Measurements from ENCODE around the gene CELF4. TPM values are rescaled to one million over a fixed set of nuclear protein-coding genes. Genes with fewer than 3 reads are reported as not detected.

Gene CELF4
- total RNA-seq, 1 donor from 2014 or later: not detected

GRCh38 chr18:37222354-37222998 is 343.1 kb downstream of the CELF4 start:
- TF ChIP-seq, protein P1, sequence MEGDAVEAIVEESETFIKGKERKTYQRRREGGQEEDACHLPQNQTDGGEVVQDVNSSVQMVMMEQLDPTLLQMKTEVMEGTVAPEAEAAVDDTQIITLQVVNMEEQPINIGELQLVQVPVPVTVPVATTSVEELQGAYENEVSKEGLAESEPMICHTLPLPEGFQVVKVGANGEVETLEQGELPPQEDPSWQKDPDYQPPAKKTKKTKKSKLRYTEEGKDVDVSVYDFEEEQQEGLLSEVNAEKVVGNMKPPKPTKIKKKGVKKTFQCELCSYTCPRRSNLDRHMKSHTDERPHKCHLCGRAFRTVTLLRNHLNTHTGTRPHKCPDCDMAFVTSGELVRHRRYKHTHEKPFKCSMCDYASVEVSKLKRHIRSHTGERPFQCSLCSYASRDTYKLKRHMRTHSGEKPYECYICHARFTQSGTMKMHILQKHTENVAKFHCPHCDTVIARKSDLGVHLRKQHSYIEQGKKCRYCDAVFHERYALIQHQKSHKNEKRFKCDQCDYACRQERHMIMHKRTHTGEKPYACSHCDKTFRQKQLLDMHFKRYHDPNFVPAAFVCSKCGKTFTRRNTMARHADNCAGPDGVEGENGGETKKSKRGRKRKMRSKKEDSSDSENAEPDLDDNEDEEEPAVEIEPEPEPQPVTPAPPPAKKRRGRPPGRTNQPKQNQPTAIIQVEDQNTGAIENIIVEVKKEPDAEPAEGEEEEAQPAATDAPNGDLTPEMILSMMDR (IDR thresholded peaks at IDR 0.05; ENCODE audit: insufficient read depth, low read length, poor library complexity, severe bottlenecking): no peak
- Histone ChIP-seq H3K4me3 (ENCODE audit: low read depth, low read length) (no peak overlapping the region), H3K36me3 (ENCODE audit: control insufficient read depth, insufficient read depth, low read length) (no peaks in the 10 kb centered on the region)

GRCh38 chr18:37219257-37219656 is 346.3 kb downstream of the CELF4 start:
- TF ChIP-seq, protein P1 (IDR thresholded peaks at IDR 0.05; ENCODE audit: insufficient read depth, low read length, poor library complexity, severe bottlenecking): no peak

More at GRCh38 chr18:37222354-37222998, 343.1 kb downstream of the CELF4 start:
- H3K27me3 ChIP-seq (ENCODE audit: control insufficient read depth, insufficient read depth, low read length): no peaks in the 10 kb centered on the region
- no peak for DNase-seq (ENCODE audit: low read depth)

GRCh38 chr18:37218022-37218590 is 347.5 kb downstream of the CELF4 start:
- Histone ChIP-seq H3K36me3 (ENCODE audit: control insufficient read depth, insufficient read depth, low read length) (no peaks in the 10 kb centered on the region), H3K27me3 (ENCODE audit: control insufficient read depth, insufficient read depth, low read length) (no peaks in the 10 kb centered on the region), H3K4me3 (ENCODE audit: low read depth, low read length) (no peak overlapping the region)
- DNase-seq (ENCODE audit: low read depth): no peak
- TF ChIP-seq, protein P1 (IDR thresholded peaks at IDR 0.05; ENCODE audit: insufficient read depth, low read length, poor library complexity, severe bottlenecking): no peak

More at GRCh38 chr18:37219257-37219656, 346.3 kb downstream of the CELF4 start:
- no peaks in the 10 kb centered on the region for H3K27me3 ChIP-seq (ENCODE audit: control insufficient read depth, insufficient read depth, low read length)
- DNase-seq (ENCODE audit: low read depth): no peak
- no peak overlapping the region for H3K4me3 ChIP-seq (ENCODE audit: low read depth, low read length)
- no peaks in the 10 kb centered on the region for H3K36me3 ChIP-seq (ENCODE audit: control insufficient read depth, insufficient read depth, low read length)

- no peaks in the 10 kb centered on the region for H3K27me3 ChIP-seq (ENCODE audit: control insufficient read depth, insufficient read depth, low read length)
- no peak overlapping the region for H3K4me3 ChIP-seq (ENCODE audit: low read depth, low read length)
- DNase-seq (ENCODE audit: low read depth): no peak
- H3K36me3 ChIP-seq (ENCODE audit: control insufficient read depth, insufficient read depth, low read length): no peaks in the 10 kb centered on the region
- TF ChIP-seq, protein P1 (IDR thresholded peaks at IDR 0.05; ENCODE audit: insufficient read depth, low read length, poor library complexity, severe bottlenecking): no peak
Measured at GRCh38 chr18:37210781-37211180, 354.8 kb downstream of the CELF4 start.

DNA sequence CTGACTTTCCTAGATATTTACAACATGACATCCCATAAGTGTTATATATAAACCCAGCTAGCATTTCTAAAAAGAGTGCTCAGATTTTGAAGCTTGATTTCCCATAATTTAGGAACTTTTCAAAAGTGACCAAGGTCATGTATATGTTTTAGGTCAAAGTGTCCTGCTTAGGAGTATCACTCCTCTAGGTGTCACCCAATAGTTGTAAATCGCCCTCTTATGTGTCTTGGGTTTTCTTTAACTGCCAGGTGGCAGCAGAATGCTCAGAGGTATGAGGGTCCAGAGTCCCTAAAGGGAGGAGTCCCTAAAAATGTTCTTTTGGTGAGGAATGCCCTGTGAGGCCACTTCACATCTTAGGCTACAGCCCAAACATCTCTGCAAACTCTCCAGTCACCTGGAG is 358.3 kb downstream of the CELF4 start:
- Histone ChIP-seq H3K36me3 (ENCODE audit: control insufficient read depth, insufficient read depth, low read length) (no peaks in the 10 kb centered on the region), H3K27me3 (ENCODE audit: control insufficient read depth, insufficient read depth, low read length) (no peaks in the 10 kb centered on the region), H3K4me3 (ENCODE audit: low read depth, low read length) (no peak overlapping the region)
- no peak for DNase-seq (ENCODE audit: low read depth)
- TF ChIP-seq, protein P1 (IDR thresholded peaks at IDR 0.05; ENCODE audit: insufficient read depth, low read length, poor library complexity, severe bottlenecking): no peak

Measured in kidney epithelial cell (primary cell).